ENCODE results near the gene TP53. TPM values are rescaled to one million over a fixed set of nuclear protein-coding genes. Genes with fewer than 3 reads are reported as not detected.
A peak's percentile ranks its signal among the peaks of the same experiment; 100 is the strongest.

TP53 gene
- polyA plus RNA-seq, 3 donors = 16.2 to 35.1 (median 25.8) TPM

DNA sequence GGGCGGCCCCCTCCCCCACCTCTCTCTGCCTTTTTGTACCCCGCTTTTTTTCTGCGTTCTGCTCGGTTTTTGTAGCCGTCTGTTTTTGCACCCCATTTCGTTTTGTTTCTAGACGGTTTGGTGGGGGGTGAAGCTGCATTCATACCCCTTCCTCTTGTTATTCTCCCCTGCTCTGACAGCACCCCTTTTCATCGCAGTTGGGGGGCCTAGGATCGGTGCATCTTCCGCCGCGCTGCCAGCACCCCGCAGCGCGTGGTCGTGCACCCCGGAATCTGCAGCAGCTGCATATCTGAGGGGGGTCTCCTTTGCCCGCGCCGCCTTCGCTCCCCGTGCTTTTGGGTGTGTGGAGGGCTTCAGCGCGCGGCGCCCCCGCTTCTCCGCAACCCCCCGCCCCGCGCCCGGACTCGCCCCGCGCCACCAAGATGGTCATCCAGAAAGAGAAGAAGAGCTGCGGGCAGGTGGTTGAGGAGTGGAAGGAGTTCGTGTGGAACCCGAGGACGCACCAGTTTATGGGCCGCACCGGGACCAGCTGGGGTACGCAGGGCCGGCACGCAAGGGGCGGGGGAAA, 36.1 kb downstream of the TP53 start:
- peaks cover 44 to 66% (median 52%) of the 10 kb centered on the region in 3 donors for H3K27me3 Mint-ChIP-seq (ENCODE audit: low read depth in 3 of 3)
- Histone ChIP-seq H3K4me1 (ENCODE audit: control insufficient read depth in 1 of 2, insufficient read depth in 2 of 2, low read length in 2 of 2) (peaks cover 28 to 38% of the 10 kb centered on the region in 2 donors), H3K9me3 (replicated peaks in 1 of 2; ENCODE audit: control insufficient read depth in 1 of 2, insufficient read depth in 1 of 2, low read length in 2 of 2) (no peaks in the 10 kb centered on the region), H3K36me3 (replicated peaks in 1 of 2; ENCODE audit: control insufficient read depth in 1 of 2, insufficient read depth in 2 of 2, low read length in 2 of 2) (no peaks in the 10 kb centered on the region), H3K79me2 (ENCODE audit: insufficient read depth, low read length) (no peaks in the 10 kb centered on the region), H4K20me1 (ENCODE audit: insufficient read depth, low read length) (no peaks in the 10 kb centered on the region), H3K4me2 (replicated peaks; ENCODE audit: extremely low read depth, low read length, poor library complexity, severe bottlenecking) (peak overlapping the region; percentile 94), H3K27me3 (ENCODE audit: control insufficient read depth in 2 of 2, insufficient read depth in 2 of 2, low read length in 2 of 2) (peaks cover 35 to 46% of the 10 kb centered on the region in 2 donors), H2AFZ (ENCODE audit: insufficient read depth, low read depth, low read length, poor library complexity, severe bottlenecking) (peak overlapping the region; percentile 78), H3K9ac (ENCODE audit: insufficient read depth, low read length, poor library complexity, severe bottlenecking) (peak overlapping the region; percentile 36), H3K4me3 (replicated peaks in 1 of 3; ENCODE audit: low read depth in 2 of 3, low read length in 3 of 3) (peak overlapping the region; percentile 42 to 81 (median 56)), H3K27ac (ENCODE audit: low read depth in 1 of 2, low read length in 2 of 2) (no peak overlapping the region)
- peak in 1 of 3 donors; percentile 7 for DNase-seq
- peak overlapping the region; percentile 80 to 92 for H3K4me3 Mint-ChIP-seq
- peak overlapping the region in 1 of 7 donors; percentile 46 for H3K27ac Mint-ChIP-seq
- H3K9me3 Mint-ChIP-seq = peaks cover 0 to 23% (median 4%) of the 10 kb centered on the region in 7 donors
- WGBS (ENCODE audit: insufficient coverage) = under 1% methylated on average over 40 of the region's 45 CpGs
- peaks cover 34% of the 10 kb centered on the region for H3K4me1 Mint-ChIP-seq
- TF ChIP-seq, protein P1, sequence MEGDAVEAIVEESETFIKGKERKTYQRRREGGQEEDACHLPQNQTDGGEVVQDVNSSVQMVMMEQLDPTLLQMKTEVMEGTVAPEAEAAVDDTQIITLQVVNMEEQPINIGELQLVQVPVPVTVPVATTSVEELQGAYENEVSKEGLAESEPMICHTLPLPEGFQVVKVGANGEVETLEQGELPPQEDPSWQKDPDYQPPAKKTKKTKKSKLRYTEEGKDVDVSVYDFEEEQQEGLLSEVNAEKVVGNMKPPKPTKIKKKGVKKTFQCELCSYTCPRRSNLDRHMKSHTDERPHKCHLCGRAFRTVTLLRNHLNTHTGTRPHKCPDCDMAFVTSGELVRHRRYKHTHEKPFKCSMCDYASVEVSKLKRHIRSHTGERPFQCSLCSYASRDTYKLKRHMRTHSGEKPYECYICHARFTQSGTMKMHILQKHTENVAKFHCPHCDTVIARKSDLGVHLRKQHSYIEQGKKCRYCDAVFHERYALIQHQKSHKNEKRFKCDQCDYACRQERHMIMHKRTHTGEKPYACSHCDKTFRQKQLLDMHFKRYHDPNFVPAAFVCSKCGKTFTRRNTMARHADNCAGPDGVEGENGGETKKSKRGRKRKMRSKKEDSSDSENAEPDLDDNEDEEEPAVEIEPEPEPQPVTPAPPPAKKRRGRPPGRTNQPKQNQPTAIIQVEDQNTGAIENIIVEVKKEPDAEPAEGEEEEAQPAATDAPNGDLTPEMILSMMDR (IDR thresholded peaks at IDR 0.05) = no peak
- intact Hi-C loops (cut with micrococcal nuclease) = no loop called here
- peaks cover 7 to 16% of the 10 kb centered on the region in 2 donors for H3K36me3 Mint-ChIP-seq

GRCh38 chr17:7650509-7651096, 36.7 kb downstream of the TP53 start, which contains the start of gene ATP1B2:
ATP1B2 (plus strand) TSS chr17:7650926; CDS start chr17:7651519, 593 bp downstream.
- H3K27me3 ChIP-seq (ENCODE audit: control insufficient read depth in 2 of 2, insufficient read depth in 2 of 2, low read length in 2 of 2) = peaks cover 35 to 46% of the 10 kb centered on the region in 2 donors
- peaks cover 44 to 66% (median 50%) of the 10 kb centered on the region in 3 donors for H3K27me3 Mint-ChIP-seq (ENCODE audit: low read depth in 3 of 3)

More at GRCh38 chr17:7650509-7651096, 36.7 kb downstream of the TP53 start, which contains the start of gene ATP1B2:
- Mint-ChIP-seq H3K27ac (peak within 1 kb of the TSS in 3 of 7 donors; percentile 46 to 72 (median 50)), H3K9me3 (peaks cover 0 to 23% (median 4%) of the 10 kb centered on the region in 7 donors), H3K36me3 (peaks cover 7 to 17% of the 10 kb centered on the region in 2 donors), H3K4me1 (peaks cover 39% of the 10 kb centered on the region), H3K4me3 (peak within 1 kb of the TSS; percentile 80 to 94)
- Histone ChIP-seq H3K79me2 (ENCODE audit: insufficient read depth, low read length) (no peaks in the 10 kb centered on the region), H3K4me2 (replicated peaks; ENCODE audit: extremely low read depth, low read length, poor library complexity, severe bottlenecking) (peak within 1 kb of the TSS; percentile 94), H2AFZ (ENCODE audit: insufficient read depth, low read depth, low read length, poor library complexity, severe bottlenecking) (peak within 1 kb of the TSS; percentile 78), H3K36me3 (replicated peaks in 1 of 2; ENCODE audit: control insufficient read depth in 1 of 2, insufficient read depth in 2 of 2, low read length in 2 of 2) (no peaks in the 10 kb centered on the region), H3K27ac (ENCODE audit: low read depth in 1 of 2, low read length in 2 of 2) (no peak within 1 kb of the TSS), H3K9me3 (replicated peaks in 1 of 2; ENCODE audit: control insufficient read depth in 1 of 2, insufficient read depth in 1 of 2, low read length in 2 of 2) (no peaks in the 10 kb centered on the region), H4K20me1 (ENCODE audit: insufficient read depth, low read length) (no peaks in the 10 kb centered on the region), H3K4me3 (replicated peaks in 1 of 3; ENCODE audit: low read depth in 2 of 3, low read length in 3 of 3) (peak within 1 kb of the TSS; percentile 42 to 81 (median 56)), H3K9ac (ENCODE audit: insufficient read depth, low read length, poor library complexity, severe bottlenecking) (peak within 1 kb of the TSS; percentile 36), H3K4me1 (ENCODE audit: control insufficient read depth in 1 of 2, insufficient read depth in 2 of 2, low read length in 2 of 2) (peaks cover 33 to 43% of the 10 kb centered on the region in 2 donors)
- DNase-seq = peak; percentile 61 to 69 (median 65)
- TF ChIP-seq, protein P1 (IDR thresholded peaks at IDR 0.05) = no peak
- intact Hi-C loops (cut with micrococcal nuclease) = no loop called here
- under 1% methylated on average over 23 of the region's 34 CpGs for WGBS (ENCODE audit: insufficient coverage)

Data from CD14-positive monocyte (primary cell).